GM18526 (cell line): ENCODE measurements around the gene HIRA.

Experiments
- POLR2A ChIP-seq: IDR thresholded peaks from 3 replicates; pipeline ENCODE4 v1.6.1; 2011; ENCODE audit not compliant: insufficient read length; ENCODE audit errors: extremely low read depth

Gene HIRA

DNA sequence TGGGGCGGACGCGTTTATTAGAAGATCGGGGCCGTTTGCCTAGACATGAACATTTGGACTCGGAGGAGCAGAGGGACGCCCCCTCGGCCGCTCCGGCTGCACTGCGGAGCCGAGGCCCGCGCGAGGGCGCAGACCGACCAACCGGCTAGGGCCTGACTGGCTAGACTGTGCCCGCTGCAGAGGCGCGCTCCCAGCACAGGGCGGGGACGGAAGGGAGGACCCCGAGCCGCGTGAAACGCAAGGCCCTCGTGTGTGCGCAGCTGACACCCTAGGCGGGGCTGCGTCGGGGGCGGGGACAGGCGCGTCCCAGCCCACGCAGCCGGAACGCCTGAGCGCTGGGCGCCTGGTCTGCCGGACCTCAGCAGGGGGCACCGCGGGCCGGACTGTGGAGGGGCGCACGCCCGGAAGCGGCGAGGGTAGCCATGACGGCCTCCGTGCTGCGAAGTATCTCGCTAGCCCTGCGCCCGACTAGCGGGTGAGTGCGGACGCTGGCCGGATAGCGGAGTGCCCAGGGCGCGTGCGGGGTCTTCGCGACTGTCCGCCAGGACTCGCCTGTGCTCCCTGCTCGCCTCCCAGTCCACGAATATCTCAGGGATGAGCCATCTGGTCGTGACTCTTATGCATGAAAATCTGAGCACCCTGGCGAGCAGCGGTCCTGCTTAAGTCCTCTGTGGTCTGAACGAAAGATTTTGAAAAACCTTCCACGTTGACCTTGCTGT is 759 bp upstream of the HIRA start, which contains the start of gene MRPL40:
Gene MRPL40 (plus strand): TSS at position 413 of the 719 bp plus-strand sequence. CDS start 10 bp downstream, at position 423.
- peak; percentile 96 for TF ChIP-seq POLR2A

DNA sequence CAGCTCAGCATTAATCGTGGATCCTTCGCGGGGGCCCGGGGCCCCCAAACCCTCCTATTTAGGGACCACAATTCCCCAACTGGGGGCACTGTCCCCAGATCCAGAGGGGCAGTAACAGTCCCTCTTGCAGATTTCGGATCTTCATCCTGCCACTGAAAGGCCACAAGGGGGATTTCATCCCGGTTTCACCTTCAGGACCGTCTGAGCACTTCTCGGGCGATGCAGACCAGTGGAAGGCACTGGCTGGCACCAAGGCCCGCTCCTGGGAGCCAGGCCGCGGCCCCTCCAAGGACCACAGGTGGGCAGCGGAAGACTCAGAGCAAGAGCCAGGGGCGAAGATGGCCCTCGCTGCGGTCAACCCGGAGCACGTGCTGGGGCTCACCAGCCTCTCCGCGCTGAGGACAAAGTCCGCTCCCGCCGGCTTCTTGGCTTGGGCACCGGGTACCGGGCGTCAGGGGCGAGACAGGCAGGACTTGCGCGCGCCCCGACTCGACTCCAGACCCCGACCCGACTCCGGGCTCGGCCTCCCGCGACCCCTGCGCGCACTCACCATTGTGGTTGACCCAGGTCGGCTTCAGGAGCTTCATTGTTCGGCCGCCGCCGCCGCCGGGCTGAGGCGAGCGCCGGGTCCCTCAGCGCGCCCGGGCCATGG is 517 bp downstream of the HIRA start:
- no peak for TF ChIP-seq POLR2A

DNA sequence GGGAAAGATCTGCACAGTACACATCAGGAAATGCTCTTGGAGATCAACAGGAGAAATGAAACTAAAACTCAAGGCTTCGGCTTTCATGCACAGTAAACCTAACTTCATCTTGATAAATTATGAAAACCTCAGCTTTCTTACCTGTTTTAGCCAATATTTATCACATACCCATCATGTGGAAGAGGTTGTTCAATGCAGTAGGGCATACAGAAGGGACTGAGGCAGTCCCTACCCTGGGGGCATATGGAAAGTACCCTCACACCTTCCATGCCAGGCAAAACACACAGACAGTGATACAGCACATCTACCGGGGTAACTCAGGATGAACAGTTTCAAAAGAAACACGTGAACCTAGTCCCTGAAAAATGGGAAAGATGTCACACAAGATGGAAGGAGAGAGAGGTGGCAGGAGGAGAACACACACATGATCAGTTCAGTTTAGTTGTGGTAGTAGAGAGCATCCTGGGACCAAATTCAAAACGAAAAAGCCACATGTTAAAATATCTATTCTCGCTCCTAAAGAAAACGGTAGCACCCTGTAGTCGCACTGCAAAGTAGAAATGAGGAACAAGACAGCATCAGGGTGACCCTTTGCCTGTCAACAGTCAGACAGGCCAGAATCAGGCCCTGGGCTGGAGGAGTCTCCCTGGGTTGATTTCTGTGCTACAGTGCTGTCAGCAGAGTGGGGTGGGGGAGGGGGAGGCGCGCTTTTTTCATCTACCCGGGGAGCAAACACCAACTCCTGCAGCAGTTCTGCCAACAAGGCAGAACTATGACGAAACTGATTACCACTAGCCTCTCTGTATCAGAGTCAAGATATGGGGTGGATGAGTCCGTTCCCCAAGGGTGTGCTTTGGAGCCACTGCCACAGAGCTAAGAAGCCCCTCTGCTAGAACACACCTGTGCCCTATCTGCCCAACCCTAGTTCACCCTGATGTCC is 1.3 kb downstream of the HIRA start:
- no peak for TF ChIP-seq POLR2A

DNA sequence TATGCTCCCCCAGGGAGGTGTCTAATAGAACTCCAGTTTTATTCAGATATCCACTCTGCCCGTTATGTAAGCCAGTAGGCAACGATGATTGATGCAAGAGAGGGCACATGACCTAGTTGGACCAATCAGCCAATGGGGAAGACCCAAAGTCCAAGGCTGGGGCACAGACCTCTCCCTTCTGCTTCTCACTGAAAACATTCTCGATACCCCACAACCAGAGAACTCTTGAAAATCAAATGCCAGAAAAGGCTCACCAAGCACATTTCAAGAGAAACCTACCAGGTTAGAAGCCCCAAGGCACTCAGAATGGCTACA is 7.4 kb downstream of the HIRA start:
- TF ChIP-seq POLR2A: no peak

DNA sequence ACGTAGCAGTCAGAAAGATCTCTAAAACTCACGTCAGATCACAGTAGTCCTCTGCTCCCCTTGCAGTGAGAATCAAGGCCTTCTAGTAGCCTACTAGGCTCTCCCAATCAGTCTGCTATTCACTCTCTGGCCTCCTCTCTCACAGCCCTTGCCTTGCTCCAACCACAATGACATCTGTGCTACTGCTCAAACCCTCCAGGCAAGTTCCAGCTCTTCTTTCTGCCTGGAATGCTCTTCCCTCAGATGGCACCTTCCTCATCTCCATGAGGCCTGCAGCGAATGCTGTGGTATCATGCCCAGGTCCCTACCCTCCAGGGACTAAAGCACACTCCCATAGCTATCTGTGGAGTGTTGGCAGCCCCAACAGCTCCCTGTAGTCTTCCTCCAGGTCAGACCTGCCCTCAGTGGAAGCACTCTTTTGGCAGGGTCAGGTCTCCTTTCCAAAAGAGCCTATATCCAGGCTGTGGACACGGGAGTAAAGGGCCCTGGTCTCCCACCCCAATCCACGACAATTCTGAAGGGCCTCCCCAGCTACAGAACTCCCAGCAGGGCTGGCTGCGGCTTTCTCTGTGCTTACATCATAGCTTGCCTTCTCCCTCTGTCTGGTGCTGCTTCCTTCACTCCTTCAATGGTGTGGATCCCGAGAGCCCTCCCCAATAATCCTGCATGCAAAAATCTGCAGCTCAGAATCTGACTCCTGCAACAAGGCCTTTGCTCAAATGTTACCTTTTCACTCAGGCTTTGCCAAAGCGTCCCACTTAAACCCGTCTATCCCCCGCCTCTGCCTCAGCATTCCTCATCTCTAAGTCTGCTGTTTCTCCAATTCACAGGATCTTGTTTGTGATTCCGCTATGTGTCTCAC is 8.9 kb downstream of the HIRA start:
- TF ChIP-seq POLR2A: no peak

DNA sequence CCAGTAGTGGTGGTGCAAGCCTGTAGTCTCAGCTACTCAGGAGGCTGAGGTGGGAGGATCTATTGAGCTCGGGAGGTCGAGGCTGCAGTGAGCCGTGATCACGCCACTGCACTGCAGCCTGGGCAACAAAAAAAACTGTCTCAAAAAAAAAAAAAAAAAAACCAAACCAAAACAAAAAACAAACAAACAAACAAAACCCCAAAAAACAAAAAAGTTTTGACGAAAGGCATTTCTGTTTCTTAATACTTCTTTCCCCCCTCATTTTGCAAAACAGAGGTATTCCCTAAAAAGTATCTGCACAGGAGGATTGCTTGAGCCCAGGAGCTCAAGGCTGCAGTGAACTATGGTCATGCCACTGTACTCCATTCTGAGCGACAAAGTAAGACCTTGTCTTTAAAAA is 11.2 kb downstream of the HIRA start:
- no peak for TF ChIP-seq POLR2A

DNA sequence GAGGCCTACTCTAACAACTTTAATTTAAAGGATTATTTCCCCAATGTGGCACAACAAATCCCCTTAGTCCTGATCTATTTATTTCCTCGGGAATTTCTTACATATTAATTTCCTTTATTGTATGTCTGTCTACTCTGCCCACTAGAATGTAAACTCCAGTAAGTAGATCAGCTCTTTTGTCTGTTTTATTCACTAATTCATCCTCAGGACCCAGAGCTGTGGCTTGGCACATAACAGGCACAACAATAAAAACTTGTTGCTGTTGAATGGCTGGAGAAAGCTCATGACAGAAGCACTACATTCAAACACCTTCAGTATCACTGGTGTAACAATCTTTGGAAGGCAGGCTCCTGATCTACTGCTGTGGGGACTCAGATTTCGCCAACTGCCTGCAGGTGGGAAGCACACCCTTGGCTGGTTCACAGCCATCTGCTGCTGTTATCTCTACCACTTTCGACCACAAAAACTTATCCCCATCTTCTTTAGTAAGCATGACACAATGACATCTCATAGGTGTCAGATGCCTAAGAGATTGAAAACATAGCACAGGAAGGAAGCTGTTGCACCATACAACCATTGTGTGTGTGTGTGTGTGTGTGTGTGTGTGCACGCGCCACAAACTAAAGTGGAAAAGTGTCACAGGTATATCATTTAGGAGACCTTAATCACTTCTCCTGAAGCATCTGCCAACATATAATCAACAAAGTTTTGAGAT is 11.9 kb downstream of the HIRA start:
- no peak for TF ChIP-seq POLR2A

DNA sequence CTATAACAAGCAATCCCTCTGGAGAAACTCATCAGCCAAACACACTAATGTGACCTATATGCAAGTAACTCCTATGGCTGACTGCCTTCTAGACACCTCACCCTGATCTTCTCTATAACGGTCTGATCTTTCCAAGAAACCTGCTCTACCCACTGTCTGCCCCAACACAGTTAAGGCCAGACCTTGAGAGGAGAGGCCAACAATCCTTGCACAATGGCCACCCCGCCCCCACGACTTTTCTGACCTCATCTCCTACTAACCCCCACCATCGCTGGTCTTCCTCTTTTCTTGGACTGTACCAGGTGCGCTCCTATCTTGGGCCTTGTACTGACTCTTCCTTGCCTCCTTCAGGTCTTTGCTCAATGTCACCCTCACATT is 12.5 kb downstream of the HIRA start:
- TF ChIP-seq POLR2A: no peak

DNA sequence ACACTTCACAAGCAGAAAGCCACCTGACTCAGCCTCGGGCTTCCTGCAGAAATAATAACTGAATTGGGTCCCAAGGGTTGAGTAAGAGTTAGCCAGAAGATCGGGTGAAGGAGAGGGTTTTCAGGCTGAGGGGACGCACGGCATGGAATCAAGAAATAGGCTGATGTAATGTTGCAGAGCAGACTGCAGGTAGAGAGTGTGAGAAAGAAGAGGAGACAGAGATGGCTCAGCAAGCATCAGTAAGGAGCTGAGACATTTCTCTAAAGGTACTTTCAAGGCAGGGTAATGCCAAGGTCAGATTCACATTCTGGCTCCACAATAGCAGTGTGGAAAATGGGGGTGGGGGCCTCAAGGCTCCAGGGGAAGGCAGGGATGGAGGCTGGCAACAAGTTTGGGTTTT is 18.6 kb downstream of the HIRA start:
- no peak for TF ChIP-seq POLR2A

DNA sequence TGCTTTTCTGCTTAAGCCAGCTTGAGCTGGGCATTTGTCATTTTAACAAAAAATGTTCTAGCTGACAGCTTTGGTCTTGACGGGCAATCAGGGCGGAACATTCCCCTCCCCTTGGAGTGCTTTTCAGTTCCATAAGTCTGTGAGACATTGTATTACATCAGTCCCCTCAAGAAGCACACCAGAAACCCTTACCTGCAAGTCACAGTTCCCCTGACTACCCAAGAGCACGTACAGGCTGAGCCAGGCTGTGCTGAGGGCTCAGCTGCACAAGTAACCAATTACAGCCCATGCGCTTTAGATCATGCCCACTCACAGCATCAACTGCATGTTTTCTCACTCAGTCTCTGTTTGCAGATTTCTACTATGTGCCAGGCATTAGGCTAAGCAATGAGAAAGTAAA is 19.1 kb downstream of the HIRA start:
- TF ChIP-seq POLR2A: no peak

DNA sequence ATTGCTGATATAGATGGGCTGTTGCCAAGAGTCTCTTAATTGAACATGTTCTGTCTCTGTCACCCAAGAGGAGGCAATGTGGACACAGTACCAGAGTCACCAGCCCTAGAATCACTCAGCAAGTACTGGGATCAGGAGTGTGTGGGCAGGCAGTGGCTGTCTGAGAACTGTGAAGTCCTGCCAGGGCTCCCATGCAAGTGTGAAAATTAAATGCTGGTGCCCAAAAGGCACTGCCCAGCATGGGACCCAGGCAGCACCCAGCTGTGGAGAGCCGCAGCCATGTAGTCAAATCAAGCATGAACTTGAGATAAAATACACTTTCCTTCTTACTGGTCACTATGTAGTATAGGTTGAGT is 19.9 kb downstream of the HIRA start:
- no peak for TF ChIP-seq POLR2A

DNA sequence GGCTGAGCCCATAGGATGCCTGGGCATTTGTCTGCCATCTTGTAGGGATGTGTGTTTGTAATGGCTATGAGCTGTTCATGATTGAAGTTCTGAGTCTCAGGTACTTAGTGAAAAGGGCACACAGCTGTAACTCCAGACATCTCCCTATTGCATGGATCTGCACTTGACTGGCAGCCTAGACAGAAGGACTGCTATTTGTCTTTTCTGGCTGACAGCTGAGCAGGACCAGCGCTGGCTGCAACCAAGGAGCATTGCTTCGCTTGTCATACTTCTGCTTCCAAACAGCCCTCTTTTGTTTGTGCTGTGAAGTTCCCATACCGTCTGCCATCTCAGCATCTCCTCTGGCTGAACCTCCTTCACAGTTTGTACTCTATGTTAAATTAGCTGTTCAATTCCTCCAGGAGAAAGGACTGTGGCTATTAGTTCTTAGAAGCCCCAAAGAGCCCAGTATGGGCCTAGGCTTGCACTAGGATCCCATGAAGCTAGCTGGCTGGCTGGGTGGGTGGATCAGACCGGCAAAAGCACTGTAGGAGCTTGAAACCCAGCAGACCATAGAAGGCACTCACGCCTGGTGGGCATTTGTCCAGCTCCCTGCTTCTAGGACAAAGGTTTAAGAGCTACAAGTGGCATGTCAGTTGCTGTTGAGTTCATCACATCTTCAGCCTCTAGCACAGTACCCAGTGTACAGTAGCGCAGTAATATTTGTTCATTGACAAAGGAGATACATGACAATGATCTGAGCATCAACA is 20.4 kb downstream of the HIRA start:
- TF ChIP-seq POLR2A: no peak

DNA sequence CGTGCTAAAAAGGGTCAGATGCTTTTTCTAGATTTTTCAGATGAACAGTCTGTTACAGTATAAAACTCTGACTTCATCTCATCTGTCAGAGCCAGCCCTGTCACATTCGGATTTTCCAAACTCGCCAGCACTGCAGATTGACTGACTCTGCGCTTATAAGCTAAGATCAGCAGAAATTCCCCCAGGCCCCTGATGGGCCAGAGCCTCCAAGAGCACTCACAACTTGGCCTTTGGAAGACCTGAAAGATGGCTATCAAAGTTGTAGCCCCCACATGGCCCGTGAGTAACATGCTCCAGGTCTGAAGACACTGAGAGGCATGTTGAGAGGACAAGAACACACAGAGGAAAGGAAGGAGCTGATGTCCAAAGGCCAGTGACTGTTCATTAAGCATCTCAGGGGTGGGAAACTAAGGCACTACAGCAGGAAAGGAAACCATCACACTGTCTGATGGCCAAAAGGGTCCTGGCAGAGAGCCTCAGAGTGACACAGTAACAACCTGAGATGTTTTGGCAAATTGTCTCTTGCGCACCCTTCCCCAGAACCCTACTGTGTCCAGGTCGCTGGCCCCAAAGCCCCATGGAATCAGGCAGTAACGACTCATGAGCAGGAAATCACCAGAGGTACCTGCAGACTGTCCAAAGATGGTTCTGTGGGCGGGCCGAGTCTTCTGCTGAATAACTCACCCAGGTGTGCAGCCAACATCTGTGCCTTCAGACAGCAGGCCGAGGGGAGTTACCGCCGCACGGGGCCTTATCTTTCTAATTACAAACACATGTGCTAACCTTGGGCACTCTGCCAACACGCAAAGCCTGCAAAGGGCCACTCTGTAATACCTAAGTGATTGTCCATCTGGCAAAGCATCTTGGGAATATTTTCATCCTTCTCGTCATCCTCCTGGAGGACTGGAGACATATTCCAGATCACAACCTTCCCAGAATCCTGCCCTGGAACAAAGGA is 23.6 kb downstream of the HIRA start:
- no peak for TF ChIP-seq POLR2A

DNA sequence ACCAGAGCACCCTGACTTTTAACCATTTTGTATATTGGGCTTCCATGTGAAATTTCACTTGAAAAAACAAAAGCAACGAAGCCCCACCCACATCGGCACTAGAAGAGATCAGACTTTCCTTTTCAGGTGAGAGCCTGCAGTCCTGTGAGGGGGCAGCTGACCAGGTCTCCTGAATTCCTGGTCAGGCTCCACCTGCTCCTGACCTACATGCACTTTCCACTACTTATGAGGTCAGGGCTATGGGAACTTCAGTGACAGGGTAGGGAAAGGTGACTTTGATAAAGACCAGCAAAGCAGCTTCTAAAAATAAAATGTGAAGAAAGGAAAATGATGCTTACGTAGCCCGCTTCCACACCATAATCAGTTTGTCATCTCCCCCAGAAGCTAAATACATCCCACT is 24.7 kb downstream of the HIRA start:
- TF ChIP-seq POLR2A: no peak
